GM10266 (cell line): Measurements from ENCODE around the gene TMOD1.
"Not testable (repeated sequence)": the region's sequence is repeated elsewhere in the genome, so short reads cannot be mapped to it uniquely, and the experiment has no call there.

Experiments used
- DNase-seq: peaks from one replicate; pipeline ENCODE4 v3.0.0; 2012; ENCODE audit errors: extremely low spot score
- CTCF ChIP-seq: IDR thresholded peaks from 2 replicates; pipeline ENCODE4 v1.5.1; 2012; ENCODE audit warnings: mild to moderate bottlenecking, low read depth; ENCODE audit not compliant: control insufficient read depth, insufficient read depth; ENCODE audit errors: missing control alignments

The TMOD1 gene

DNA sequence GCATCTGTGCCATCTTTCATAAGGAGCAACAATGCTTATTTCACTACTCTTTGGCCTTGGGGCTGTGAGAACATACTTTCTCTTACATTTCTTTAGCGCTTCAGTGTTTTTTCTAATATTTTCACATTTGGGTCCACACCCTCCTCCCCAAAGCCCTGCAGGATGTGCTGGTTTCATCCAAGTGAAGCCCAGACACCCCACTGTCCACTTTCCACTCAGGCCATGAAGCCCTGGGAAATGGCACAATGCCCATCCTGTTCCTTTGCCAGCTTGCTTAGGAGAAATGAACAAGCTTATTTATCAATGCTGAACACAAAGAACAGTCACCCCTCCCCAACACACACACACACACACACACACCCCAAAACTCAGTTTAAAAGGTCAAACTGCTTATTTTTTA, 17.3 kb upstream of the TMOD1 start:
- no peak for TF ChIP-seq CTCF
- DNase-seq, result no peak

DNA sequence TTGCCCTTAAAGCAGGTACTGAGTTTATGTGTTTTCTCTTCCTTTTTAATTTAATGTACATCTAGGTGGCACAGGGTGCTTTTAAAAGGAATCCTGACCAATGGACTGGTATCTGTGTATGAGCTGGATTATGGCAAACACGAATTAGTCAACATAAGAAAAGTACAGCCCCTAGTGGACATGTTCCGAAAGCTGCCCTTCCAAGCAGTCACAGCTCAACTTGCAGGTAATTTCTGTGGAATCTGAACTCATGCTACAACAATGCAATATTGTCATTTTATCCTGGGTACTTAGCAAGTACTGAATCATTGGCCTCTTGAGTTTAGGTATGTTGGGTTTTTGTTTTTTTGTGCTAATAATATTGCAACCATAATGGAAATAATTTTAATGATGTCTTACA, 14.4 kb upstream of the TMOD1 start:
- TF ChIP-seq CTCF, result no peak
- DNase-seq, result no peak

DNA sequence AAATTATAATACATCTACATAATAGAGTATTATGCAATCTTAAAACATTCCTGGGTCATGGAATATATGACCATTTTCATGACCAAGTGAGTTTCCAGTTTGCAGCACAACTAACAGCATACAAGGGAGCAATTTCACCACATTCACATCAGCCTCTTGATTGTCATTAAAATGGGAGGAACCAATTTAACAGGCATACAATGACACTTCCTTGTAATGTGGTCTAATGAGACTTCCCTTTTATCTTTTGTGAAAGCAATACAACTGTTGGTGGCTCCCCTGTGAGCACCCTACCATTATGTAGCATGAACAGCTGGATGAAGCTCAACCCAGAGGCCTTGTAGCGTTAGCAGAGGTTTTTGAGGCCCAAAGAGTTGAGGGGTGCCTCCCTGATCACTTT, 13.6 kb upstream of the TMOD1 start:
- TF ChIP-seq CTCF, result no peak
- DNase-seq, result no peak

DNA sequence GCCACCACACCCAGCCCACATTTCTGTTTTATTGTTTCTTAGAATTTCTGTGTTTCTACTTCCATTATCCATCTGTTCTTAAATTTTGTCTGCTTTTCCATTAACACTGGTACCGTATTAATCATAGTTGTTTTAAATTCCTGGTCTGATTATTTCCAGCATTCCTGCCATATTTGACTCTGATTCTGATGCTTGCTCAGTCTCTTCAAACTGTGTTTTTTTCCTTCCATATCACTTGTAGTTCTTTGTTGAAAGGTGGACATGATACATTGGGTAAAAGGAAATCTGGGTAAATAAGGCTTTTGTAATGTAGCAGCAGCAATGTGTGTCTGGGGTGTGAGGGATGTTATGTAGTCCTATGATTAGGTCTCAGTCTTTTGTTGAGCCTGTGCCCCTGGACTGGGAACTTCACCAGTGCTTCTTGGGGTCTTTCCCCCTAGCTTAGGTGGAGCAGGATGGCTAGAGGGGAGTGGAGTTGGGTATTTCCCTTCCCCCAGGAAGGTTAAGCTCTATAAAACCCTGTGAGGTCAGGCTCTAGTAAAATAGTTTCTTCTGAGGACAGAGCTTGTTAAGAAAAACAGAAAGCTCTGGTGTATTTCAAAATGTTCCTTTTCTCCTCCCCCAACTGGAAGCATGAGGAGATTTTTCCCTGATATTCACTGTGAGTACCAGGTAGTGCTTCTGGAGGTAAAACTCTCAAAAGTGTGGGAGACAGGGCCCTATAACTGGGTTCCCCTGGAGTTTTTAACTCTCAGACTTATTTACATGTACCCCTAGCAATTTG, 10.1 kb upstream of the TMOD1 start:
- no peak for TF ChIP-seq CTCF
- no peak for DNase-seq

GRCh38 chr9:97497558-97498375, 3.7 kb upstream of the TMOD1 start:
- DNase-seq, result not testable (repeated sequence)

DNA sequence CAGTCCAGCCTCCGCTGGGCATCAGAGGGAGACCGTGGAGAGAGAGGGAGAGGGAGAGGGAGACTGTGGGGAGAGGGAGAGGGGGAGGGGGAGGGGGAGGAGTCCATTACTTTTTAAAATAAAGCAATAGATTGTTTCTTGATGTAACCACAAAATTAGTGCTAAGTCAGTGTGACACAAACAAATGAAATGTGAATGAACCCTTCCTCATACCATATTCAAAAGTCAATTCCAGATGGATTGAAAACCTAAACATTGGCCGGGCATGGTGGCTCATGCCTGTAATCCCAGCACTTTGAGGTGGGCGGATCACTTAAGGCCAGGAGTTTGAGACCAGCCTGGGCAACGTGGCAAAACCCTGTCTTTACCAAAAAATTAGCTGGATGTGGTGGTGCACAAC, 2.6 kb upstream of the TMOD1 start:
- DNase-seq, result not testable (repeated sequence)

GRCh38 chr9:97500263-97500662, 1.2 kb upstream of the TMOD1 start:
- peak; percentile 44 for DNase-seq
- TF ChIP-seq CTCF, result no peak

DNA sequence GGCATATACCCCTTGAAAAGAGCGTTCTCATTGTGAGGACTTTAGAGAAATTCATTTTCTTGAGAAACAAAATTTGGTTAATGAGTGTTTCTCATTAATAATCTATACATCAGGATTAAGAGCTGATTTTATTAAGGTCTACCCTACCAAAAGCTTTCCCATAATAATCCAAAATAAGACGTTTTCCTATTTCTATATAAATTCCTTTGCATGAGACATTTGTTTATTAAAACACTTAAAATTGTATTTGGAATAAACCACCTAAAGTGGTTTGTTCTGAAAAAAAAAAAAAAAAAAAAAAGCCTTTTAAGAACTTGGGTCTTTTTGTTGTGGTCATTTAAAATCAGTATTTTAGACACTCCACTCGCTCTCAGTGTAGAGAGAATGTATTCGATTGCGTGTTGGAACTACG, 695 bp upstream of the TMOD1 start:
- TF ChIP-seq CTCF, result no peak
- no peak for DNase-seq
